NOMO-1 (cell line): Measurements from ENCODE around the gene KMT5B.

Experiments used
- DNase-seq, 2 experiments: peaks; one replicate each; lab custom pipeline; 2025; ENCODE audit not compliant: unreplicated experiment in 2 of 2; lab: John Stamatoyannopoulos, UW

Gene KMT5B

DNA sequence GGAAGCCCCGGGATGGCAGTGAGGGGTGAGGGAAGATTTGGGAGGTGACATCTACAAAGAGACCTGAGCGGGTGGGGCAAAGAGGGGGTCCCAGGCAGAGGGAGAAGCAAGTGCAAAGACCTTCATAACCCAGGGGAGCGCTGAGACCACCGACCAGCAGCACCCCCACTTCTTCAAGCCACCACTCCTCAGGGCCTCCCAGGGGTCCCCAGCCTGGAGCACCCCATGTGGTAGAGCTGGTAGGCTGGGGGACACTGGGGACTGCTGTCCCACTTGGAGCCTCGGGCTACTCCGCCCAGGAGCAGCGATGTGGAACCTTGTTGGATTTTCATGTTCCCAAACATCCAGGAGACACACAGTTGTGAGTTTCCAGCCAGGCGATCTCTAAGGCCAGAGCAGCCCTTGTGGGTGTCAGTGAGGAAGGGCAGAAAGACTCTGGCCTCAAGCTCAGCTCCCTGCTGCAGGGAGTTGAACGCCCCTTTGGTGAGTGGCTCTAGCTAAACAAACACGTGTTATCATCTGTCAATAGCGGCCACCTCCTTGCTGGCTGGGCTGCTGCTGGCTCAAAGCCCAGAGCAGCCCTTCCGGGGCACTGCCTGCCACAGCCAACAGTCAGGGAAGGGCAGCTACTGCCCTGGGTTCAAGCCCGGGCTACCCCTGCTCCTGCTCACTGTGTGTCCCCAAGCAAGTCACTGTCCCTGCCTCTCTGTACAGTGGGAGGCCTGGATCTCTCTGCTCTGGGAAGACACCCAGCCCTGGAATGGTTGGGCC, 66.2 kb downstream of the KMT5B start:
- no peak for DNase-seq

DNA sequence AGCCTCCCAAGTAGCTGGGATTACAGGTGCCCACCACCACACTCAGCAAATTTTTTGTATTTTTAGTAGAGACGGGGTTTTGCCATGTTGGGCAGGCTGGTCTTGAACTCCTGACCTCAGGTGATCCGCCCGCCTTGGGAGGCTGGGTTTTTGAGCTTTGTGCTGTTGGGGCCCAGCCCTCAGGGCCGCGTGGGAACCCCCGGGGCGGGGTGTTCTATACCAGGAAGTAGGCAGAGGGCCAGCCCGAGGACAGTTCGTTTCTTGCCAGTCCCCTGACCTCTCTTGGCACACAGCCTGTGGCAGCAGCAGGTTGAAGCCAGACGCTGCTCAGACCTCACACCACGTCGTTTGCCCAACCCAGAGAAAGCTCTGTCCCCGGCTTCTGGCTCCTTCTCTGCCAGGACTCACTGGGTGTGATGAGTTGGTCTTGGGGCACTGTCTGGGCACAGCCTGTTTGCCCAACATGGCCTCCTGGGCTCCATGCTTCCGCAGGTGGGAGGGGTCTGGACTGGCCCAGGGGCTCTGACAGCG, 67.0 kb downstream of the KMT5B start:
- DNase-seq: no peak

DNA sequence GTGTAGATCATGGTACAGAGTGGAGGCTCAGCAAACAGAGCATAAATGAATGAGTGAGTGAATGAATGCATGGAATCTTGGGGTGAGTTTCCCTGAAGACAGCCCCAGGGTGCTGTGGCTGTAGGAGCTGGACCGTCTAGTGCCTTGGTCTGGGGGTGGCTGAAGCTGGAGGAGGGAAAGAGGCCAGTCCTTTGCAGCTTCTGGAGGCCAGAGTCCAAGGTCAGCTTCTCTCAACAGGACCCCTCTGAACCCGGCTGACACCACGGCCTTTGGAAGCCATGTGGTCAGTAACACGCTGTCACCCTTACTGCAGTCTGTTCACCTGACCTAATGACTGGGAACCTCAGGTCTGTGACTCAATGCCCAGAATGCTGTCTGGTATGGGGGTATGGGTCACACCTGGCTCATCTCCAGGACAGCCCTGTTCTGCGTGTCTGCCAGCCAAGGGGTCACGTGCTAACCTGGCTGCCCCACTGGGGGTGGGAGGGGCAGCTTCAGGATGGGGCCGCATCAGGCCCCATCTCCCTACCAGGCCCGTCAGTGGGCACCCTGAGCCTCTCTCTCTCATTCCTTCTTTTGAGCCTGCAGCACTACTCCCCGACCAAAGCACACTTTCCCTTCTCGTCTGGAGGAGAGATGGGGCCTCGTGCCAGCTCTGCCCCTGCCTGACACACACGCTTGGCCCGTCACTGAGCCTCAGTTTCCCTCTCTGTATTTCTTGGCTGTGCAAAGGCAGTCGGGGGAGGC, 67.8 kb downstream of the KMT5B start:
- DNase-seq: no peak

DNA sequence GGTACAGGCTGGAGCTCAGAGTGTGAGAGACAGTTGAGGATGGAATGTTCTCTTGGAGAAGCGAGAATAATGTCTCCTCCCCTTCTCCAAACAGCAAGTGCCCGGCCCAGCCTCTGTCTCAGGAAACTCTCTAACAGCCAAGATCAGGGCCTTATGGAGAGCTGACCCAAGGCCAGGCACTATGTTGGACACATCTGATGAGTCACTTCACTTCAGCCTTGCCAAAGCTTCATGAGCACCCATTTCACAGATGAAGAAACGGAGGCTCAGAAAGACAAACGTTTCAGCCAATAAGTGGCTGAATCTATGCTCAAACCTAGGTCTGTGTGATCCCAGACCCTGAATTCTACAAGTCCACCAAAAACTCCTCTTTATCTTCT, 69.8 kb downstream of the KMT5B start:
- DNase-seq: no peak

DNA sequence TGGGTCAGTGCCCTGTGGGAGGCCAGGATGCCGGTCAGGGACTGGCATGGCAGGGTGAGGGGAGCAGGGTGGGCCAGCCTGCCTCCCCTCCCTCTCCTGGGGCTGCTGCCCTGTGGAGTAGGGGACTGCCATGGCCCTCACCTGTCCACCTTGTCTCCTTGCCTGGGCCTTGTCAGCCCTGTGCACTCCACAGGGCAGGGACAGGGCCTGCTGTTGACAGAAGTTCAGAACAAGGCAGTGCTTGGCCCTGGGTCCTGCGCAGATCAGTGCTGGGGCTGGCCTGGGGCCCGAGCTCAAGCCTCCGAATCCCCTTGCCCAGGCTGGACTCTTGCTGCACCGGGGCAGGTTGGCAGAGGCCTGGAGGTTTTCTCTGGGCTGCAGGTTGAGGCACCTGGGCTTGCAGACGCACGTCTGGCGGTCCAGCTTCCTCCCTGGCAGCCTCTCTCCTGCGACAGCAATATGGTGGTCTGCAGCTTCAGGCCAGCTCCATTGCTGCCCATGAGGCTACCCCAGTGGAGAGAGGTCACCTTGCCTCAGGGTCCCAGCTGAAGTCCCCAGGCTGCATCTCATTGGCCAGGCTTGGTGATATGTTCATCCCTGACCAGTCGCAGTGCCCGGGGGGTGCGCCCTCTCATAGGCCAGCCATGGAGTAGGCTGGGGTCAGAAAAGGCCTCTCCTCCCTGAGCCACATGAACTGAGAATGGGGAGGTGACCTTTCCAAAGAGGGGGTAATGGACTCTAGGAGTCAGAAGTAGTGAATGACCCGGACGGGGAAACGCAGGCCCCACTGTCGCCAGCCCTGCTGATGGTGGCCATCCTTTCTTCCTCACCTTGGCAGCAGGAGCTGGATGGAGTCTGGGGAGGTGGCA, 70.4 kb downstream of the KMT5B start:
- DNase-seq: no peak

DNA sequence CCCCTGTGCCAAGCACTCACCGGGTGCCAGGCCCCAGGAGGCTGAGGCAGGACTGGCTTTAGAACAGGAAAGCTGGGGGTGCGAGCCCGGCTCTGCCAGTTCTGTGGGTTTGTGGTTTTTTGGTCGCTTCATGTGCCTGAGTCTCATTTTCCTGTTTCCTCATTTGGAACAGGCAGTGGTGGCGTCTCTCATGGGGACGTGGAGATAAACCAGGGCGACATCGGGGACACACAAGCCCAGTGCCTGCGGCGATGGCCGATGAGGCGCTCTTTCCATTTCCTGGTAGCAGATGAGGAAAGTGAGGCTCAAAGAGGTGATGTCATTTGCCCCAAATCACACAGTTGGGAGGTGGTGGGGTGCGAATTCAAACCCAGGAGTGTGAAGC, 71.1 kb downstream of the KMT5B start:
- DNase-seq: peak; percentile 77 to 91

DNA sequence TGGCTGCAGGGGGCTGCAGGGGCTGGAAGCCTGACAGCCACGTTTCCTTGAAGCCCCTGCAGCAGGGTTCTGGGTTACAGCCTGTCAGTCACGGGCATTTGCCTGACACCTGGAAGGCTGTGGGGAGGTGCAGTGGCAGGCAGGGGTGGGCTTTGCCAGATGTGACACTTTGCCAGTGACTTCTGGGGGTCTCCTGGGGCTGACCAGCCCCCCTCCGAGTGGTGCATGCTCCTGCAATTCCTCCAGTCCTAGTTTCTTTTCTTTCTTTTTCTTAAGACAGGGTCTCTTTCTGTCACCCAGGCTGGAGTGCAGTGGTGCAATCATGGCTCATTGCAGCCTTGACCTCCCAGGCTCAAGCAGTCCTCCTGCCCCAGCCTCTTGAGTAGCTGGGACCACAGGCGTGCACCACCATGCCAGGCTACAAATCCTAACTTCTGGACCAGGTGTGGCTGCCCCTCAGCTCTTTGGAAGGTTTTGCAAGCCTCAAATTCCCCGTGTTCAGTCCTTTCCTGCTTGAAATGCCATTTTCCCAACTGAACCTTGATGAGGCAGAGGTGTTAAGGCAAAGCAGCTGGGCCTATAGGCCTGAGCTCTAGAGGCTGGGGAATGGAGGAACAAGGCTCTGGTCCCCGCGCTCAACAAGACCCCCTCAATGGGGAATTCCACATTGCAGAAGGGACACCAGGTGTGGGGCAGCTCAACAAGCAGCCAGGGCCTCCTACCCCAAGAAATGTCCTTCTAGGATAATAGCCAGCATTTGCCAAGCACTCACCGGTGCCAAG, 71.7 kb downstream of the KMT5B start:
- no peak for DNase-seq

DNA sequence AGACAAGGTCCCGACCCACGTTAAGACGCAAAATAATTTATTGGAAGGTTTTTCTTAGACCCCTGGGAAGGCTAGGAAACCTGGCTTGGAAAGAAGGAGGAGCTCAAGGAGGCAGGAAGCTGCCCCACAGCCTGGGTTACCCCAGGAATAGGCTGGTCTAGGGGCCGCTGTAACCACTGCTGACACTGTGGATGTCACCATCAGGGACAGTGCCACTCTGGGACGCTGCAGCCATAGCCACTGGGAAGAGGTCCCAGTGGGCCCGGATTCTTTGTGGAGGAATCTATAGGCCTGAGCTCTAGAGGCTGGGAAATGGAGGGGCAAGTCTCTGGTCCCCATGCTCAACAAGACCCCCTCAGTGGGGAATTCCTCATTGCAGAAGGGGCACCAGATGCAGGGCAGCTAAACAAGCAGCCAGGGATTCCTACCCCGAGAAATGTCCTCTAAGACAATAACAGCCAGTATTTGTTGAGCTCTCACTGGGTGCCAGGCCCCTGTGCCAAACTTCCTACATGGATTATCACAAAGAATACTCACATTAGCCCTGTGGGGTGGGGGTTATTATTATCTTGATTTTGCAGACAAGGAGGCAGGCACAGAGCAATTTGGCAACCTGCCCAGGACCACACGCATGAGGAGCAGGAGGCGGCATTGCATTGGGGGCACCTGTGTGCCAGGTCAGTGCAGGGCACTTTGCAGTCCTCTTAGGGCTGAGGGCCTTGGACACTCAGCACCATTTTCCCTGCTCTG, 72.4 kb downstream of the KMT5B start:
- no peak for DNase-seq

DNA sequence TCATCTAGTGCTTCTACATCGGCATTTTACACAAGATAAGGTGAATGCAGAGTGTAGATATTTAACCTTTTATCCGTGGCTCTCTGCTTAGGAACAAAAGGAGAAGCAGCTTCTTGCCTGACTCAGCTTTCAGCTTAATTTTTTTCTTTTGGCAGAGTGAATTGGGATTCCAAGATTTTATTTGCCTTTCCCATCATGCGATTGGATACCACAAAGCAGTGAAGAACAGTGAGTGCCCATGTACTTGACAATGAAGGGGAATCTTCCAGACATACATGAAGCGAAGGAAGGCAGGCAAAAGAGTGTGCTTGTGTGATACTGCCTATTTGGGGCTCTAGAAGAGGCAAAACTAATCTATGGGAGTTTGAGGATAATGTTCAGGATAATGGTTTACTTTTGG, 74.9 kb downstream of the KMT5B start:
- no peak for DNase-seq

DNA sequence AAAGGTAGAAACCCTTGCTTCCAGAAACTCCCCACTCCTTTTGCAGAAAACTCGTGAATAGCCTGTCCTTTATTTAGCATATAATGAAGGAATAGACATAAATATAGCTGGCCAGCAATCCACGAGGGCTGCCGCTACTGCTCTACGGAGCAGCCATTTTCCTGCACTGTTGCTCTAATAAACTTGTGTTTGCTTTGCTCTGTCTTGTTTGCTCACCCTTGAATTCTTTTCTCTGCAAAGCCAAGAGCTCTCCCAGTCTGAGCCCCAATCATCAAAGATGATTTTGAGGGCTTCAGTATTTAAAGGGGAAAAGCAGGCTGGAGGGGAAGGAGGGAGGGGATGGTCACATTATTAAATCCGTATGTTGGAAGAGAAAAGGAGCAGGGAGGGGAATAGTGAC, 75.3 kb downstream of the KMT5B start:
- no peak for DNase-seq

DNA sequence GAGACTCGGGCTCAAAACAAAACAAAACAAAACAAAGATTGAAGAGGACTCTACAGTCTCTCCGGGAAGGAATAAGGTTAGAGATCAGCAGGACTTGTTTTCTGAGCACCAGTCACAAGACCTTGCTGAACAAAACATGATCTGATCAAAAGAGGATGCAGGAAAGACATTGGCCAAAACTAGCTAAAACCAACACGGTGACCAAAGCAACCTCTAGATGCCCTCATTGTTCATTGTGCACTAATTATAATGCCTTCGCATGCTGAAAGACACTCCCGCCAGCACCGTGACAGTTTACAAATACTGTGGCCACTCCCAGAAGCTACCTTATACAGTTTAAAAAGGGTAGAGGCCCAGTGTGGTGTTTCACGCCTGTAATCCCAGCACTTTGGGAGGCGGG, 76.2 kb downstream of the KMT5B start:
- no peak for DNase-seq

DNA sequence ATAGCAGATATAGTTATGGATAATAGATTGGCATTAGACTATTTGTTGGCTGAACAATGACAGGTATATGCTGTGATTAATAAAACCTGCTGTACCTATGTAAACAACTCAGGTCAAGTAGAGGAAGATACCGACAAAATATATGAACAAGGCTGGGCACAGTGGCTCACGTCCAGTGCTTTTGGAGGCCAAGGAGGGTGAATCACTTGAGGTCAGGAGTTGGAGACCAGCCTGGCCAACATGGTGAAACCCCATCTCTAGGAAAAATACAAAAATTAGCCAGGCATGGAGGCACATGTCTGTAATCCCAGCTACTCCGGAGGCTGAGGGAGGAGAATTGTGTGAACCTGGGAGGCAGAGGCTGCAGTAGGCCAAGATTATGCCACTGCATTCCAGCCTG, 77.9 kb downstream of the KMT5B start:
- no peak for DNase-seq

DNA sequence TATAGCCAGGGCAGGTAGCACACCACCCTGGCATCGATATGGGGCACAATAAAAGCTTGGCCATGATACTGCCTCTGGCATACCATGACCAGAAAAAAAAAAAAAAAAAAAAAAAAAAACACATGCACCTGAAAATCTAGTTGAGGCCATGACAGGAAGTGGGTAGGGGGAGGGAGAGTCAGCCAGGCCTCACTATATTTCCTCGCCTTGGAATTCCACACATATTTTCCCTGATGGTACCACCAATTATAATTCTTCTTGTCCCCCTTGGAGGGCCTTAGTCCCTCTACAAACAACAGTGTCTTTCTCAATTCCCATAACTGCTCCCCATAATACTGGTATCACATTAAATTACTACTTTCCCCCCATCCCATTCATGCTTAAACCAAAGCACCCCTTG, 79.3 kb downstream of the KMT5B start:
- DNase-seq: no peak

DNA sequence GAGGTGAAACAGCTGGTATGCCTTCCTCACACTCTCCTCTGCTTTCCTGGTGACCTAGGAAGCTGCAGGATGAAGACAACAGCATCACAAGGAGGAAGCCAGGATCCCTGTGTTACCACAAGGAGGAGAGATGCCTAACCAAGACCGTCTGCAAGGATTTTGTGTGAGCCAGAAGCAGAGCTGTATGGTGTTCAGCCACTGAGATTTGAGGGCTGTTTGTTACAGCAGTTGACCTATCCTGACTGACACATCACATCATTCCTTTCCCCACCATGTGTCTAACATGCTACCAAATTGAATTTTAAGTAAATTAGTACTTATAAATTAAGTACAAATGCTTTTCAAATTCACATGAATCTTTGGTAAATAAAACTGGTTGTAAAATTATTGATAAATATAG, 83.0 kb downstream of the KMT5B start:
- DNase-seq: no peak

DNA sequence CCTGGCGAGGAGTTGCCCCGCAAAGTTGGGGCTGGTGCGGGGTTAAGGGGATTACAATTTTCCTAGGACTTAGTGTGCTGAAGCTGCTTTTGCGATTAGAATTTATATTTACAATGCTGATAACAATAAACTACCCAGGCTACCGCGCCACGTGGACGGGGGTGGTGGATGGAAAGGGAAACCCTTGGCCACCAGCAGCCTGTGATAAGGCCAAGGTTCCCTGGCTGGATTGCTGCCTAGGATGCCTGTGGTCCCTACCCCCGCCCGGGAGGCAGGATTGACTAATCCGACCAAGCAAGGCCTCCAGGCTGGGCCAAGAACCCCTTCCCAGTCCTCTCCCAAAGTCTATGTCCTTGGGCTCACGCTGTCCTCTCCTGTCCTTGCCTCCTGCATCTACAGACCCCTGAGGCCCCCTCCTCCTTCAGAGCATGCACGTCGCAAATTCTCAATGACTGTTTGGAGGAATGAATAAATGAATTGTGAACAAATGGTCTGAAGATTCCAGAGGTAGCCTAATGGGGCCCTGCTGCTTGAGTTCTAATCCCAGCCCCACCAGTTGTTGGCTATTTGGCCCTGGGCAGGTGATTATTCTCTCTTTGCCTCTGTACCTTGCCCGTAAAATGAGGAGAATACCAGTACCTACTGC, 84.3 kb downstream of the KMT5B start:
- DNase-seq: no peak

DNA sequence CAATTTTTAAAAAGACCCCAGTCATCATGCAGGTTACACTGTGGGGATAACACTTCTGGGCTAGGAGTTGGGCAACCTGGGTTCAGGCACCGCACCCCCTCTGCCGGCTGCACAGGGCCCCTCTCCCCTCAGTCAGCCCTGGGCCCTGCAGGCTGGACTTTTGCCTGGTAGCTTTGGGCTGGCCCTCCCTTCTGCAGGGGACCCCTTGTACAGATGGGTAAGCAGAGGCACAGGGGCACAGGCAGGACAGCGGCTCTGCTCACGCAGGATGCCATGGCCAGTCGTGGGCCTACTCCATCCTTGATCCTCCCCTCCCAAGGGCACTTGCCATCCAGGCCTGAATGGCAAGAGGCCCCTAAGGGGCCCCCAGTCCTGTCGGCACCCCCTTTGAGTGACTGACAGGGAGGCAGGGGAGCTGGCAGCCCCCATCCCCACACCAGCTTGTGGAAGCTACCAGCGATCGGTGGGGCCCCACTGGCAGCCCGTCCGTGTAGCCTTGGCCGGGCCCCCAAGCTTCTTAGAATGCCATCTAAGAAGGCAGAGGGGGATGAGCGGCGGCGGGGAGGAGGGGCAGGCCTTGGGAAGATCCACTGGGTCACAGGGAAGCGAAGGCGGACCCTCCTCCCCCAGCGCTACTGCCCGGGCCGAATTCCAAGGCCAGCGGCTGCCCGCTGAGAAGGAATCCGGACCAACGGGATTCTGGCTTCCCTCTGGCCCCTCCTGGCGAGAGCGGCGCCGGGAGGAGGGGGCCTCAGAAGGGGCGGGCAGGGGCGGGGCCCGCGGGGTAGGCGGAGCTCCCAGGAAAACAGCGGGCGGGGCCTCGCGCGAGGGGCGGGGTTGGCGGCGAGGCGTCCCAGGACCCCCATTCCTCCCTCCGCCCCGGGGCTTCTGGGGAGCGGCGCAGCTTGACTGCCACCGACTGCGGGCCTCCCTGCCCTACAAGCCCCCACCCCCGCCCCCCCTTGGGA, 85.1 kb downstream of the KMT5B start:
- DNase-seq: no peak

DNA sequence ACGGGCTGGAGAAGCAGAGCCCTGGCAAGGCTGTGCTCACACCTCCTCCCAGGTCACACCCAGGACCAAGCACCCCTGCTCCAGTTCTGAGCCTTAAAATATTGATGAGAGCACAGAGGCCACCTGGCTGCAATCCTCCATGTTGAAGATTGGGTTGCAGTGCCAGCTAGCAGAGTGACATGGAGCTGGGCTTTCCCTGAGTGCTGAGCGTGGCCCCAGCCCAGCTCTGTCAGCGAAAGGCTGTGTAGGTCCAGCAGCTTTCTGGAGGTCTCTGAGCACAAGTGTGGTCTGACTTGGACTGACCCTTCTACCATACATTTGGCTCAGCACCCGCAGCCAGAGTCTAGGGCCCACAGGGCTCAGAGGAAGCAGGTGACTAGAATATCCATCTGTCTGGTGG, 87.9 kb downstream of the KMT5B start:
- DNase-seq: no peak

DNA sequence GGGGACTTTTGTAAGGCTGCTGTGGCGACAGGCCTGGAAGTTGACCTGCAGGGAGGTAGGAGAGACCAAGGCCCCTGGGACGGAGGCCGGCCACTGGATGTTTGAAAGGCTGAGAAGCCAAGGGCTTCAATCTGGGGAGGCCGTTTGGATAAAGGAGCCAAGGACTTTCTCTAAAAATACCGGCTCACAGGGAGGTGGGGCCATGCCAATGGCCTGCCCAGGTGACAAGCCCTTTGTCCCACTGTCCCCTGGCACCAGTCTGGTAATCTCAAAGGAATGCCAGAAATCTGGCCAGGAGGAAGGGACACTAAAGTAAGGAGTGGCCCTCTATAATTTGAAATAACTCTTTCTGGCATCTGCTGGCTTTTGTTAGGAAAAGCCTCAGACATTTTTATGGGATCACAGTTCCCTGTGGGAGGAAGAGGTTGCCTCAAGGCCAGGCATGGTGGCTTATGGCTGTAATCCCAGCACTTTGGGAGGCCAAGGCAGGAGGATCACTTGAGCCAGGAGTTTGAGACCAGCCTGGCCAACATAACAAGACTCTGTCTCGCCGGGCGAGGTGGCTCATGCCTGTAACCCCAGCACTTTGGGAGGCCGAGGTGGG, 90.1 kb downstream of the KMT5B start:
- DNase-seq: no peak
